K562 (cell line): ENCODE measurements around the gene PPP1R14C. TPM values are rescaled to one million over a fixed set of nuclear protein-coding genes. Genes with fewer than 3 reads are reported as not detected.

Experiments used
- ATAC-seq: fragments of 200-7000 bp; cut with Tn5 transposase; 3 replicates; pipeline ENCODE4 v1.9.1; 2020; ENCODE audit warnings: moderate library complexity
- BruUV-seq: library from RNA; stranded (reverse); fragments of 400-500 nt; replicated peaks from 2 replicates; lab custom pipeline; 2021; lab: Mats Ljungman, UMichigan
- CTCF ChIA-PET: fragments of 300-600 bp; formaldehyde crosslinking; extraction: SDS; loops from one replicate; lab custom pipeline; 2021; ENCODE audit warnings: low intra/inter-chr PET ratio; lab: Yijun Ruan, JAX
- POLR2A ChIA-PET: fragments of 300-600, 350-650 bp; sonication (Branson Sonifier 250); formaldehyde crosslinking; extraction: SDS; loops from one replicate; lab custom pipeline; 2021; ENCODE audit warnings: antibody characterized with exemption, inconsistent platforms; lab: Yijun Ruan, JAX
- DNase-seq, 4 experiments: peaks; one replicate each; pipeline versions ENCODE4 v3.0.0 to v3.0.0-alpha.2; 2011 to 2018; ENCODE audit warnings: low spot score in 3 of 4, mixed read lengths in 3 of 4; ENCODE audit errors: extremely low read depth in 1 of 4
- FAIRE-seq: peaks from 2 replicates; lab custom pipeline; 2011; peaks lifted over from hg19 to GRCh38; lab: Jason Lieb, UNC
- H2AFZ ChIP-seq: 2 replicates; pipeline ENCODE4 v1.6.0; 2011; ENCODE audit warnings: low read depth, low read length, control low read depth, inconsistent platforms
- H3K27ac ChIP-seq: fragments of 200-600 bp; 3 replicates; pipeline ENCODE4 v1.8.0; 2011; ENCODE audit warnings: low read depth, mild to moderate bottlenecking, control low read depth, inconsistent platforms, low read length, moderate library complexity, mixed read lengths; ENCODE audit errors: extremely low read depth
- H3K27me3 ChIP-seq, 2 experiments: fragments of 300-600 bp in 1 of 2; 2 replicates in 1 of 2; 3 replicates in 1 of 2; pipeline versions ENCODE4 v1.6.0 to v1.8.0; 2011; ENCODE audit warnings: inconsistent platforms in 2 of 2, low read length in 2 of 2, mild to moderate bottlenecking in 1 of 2, mixed read lengths in 1 of 2, moderate library complexity in 1 of 2; ENCODE audit not compliant: control insufficient read depth in 2 of 2, insufficient read depth in 2 of 2
- H3K36me3 ChIP-seq: fragments of 300-600 bp; 3 replicates; pipeline ENCODE4 v1.8.0; 2011; ENCODE audit warnings: mild to moderate bottlenecking, low read length, inconsistent platforms; ENCODE audit not compliant: control insufficient read depth, insufficient read depth
- H3K4me1 ChIP-seq, 2 experiments: fragments of 200-600 bp in 1 of 2; replicated peaks in 1 of 2; 2 replicates in 1 of 2; 3 replicates in 1 of 2; pipeline versions ENCODE4 v1.5.1 to v1.8.0; 2011; ENCODE audit warnings: inconsistent platforms in 2 of 2, low read length in 2 of 2, mild to moderate bottlenecking in 1 of 2, mixed read lengths in 1 of 2, moderate library complexity in 1 of 2; ENCODE audit not compliant: control insufficient read depth in 2 of 2, insufficient read depth in 2 of 2
- H3K4me2 ChIP-seq: 2 replicates; pipeline ENCODE4 v1.6.1; 2011; ENCODE audit warnings: low read length, control low read depth, inconsistent platforms, mixed read lengths; ENCODE audit not compliant: insufficient read depth
- H3K4me3 ChIP-seq: fragments of 200-600 bp; sonication (generic), shearing (Covaris generic); 2 replicates; pipeline ENCODE4 v1.5.1; 2016; ENCODE audit warnings: control low read depth, inconsistent platforms
- H3K79me2 ChIP-seq: fragments of 200-600 bp; 3 replicates; pipeline ENCODE4 v1.8.0; 2011; ENCODE audit warnings: low read length, inconsistent platforms; ENCODE audit not compliant: control insufficient read depth, insufficient read depth
- H3K9ac ChIP-seq, 2 experiments: 2 replicates each; pipeline versions ENCODE4 v1.6.0 to v1.6.1; 2011; ENCODE audit warnings: low read depth in 2 of 2, low read length in 2 of 2, control low read depth in 1 of 2, inconsistent platforms in 1 of 2, mild to moderate bottlenecking in 1 of 2, mixed read lengths in 1 of 2; ENCODE audit not compliant: insufficient read depth in 1 of 2
- H3K9me1 ChIP-seq: one replicate; pipeline ENCODE4 v1.6.0; 2011; ENCODE audit warnings: inconsistent platforms, mild to moderate bottlenecking, low read length, moderate library complexity; ENCODE audit not compliant: control insufficient read depth, insufficient read depth
- H3K9me3 ChIP-seq: replicated peaks from 2 replicates; pipeline ENCODE4 v1.5.1; 2011; ENCODE audit warnings: low read depth, low read length, inconsistent platforms; ENCODE audit not compliant: control insufficient read depth, insufficient read depth
- H4K20me1 ChIP-seq: replicated peaks from 2 replicates; pipeline ENCODE4 v1.6.1; 2011; ENCODE audit warnings: low read length, inconsistent platforms, mixed read lengths; ENCODE audit not compliant: control insufficient read depth, insufficient read depth
- CREM ChIP-seq: IDR thresholded peaks from 2 replicates; pipeline ENCODE4 v1.6.1; 2014; ENCODE audit warnings: antibody characterized with exemption, low read depth
- NR4A1 ChIP-seq, 2 experiments: fragments of 250-450 bp in 1 of 2; fragments of 450-650 bp in 1 of 2; sonication (Bioruptor Pico) in 1 of 2; IDR thresholded peaks; 2 replicates each; pipeline versions ENCODE4 v1.4.0 to v1.6.1; 2016 to 2020; ENCODE audit warnings: mild to moderate bottlenecking in 2 of 2, missing compliant biosample characterization in 1 of 2, missing genetic modification characterization in 1 of 2, moderate library complexity in 1 of 2
- RAD21 ChIP-seq, 2 experiments: fragments of 250-450 bp in 1 of 2; fragments of 450-650 bp in 1 of 2; sonication (Bioruptor Pico) in 1 of 2; formaldehyde crosslinking in 1 of 2; IDR thresholded peaks in 1 of 2; conservative IDR thresholded peaks in 1 of 2; 2 replicates each; pipeline versions ENCODE4 v1.4.0 to v1.8.0; 2020 to 2022; ENCODE audit warnings: mild to moderate bottlenecking in 2 of 2, moderate library complexity in 1 of 2
- ZNF224 ChIP-seq: sonication (generic); formaldehyde crosslinking; IDR thresholded peaks from 2 replicates; pipeline ENCODE4 v1.8.0; 2022; ENCODE audit warnings: mild to moderate bottlenecking, missing genetic modification reagents
- ZNF436 ChIP-seq: fragments of 250-450, 450-650 bp; sonication (Bioruptor Pico); formaldehyde crosslinking; IDR thresholded peaks from 2 replicates; pipeline ENCODE4 v1.7.0; 2020; ENCODE audit warnings: mild to moderate bottlenecking
- WGBS: fragments of 100-300 bp; shearing (Covaris generic); methylation state at CpG from one replicate; pipeline ENCODE4 v1.1.6; 2016; ENCODE audit warnings: low coverage, mixed read lengths; ENCODE audit not compliant: insufficient coverage; ENCODE audit errors: missing lambda C conversion rate; 5-methylcytosine and 5-hydroxymethylcytosine counted together
- in situ Hi-C: fragments of 300-500 bp; cut with MboI; formaldehyde crosslinking; loops from 4 replicates; pipeline ENCODE4 v1.15.0; 2018; ENCODE audit warnings: inconsistent platforms, mixed read lengths
- intact Hi-C: fragments of 100-400 bp; cut with micrococcal nuclease; formaldehyde crosslinking; loops from 2 replicates; pipeline ENCODE4 v1.14.2; 2022
- polyA plus RNA-seq, 8 experiments: library from polyadenylated mRNA; depleted of rRNA in 4 of 8; stranded (reverse) in 5 of 8; unstranded in 3 of 8; fragments of >200 nt; fragmentation: Nextera tagmentation in 2 of 8; fragmentation: Illumina TruSeq in 1 of 8; extraction: Ambion mirVana in 2 of 8; extraction: Trizol in 1 of 8; gene quantifications; 2 replicates each; pipeline versions ENCODE4 v1.2.1 to v1.2.3, GENCODE V29; 2011 to 2014; ENCODE audit warnings: inconsistent platforms in 1 of 8, missing spikeins in 1 of 8
- total RNA-seq, 7 experiments: library from RNA; depleted of rRNA in 6 of 7; stranded (reverse); fragments of >200 nt in 6 of 7; fragmentation: Illumina TruSeq in 2 of 7; extraction: Trizol in 2 of 7; gene quantifications; 2 replicates each; pipeline versions ENCODE4 v1.2.1 to v1.2.3, GENCODE V29; 2011 to 2021; ENCODE audit warnings: low replicate concordance in 1 of 7
- TF ChIP-seq, protein P1 (sequence below), 3 experiments: IDR thresholded peaks in 2 of 3; conservative IDR thresholded peaks in 1 of 3; 2 replicates each; pipeline ENCODE4 v1.5.1; 2011 to 2012; ENCODE audit warnings: low read length in 3 of 3, mild to moderate bottlenecking in 3 of 3, control low read depth in 2 of 3, improper control_type of control experiment in 1 of 3, inconsistent platforms in 1 of 3, low read depth in 1 of 3, mixed read lengths in 1 of 3, moderate library complexity in 1 of 3; ENCODE audit not compliant: insufficient read depth in 2 of 3
- TF ChIP-seq, protein P2 (sequence below), 2 experiments: fragments of 450-650 bp; IDR thresholded peaks; 2 replicates each; pipeline ENCODE4 v1.6.1; 2016
- TF ChIP-seq, protein P3 (sequence below), 2 experiments: fragments of 450-650 bp; formaldehyde crosslinking in 1 of 2; IDR thresholded peaks; 2 replicates each; pipeline versions ENCODE4 v1.4.0 to v1.6.1; 2014 to 2020; ENCODE audit warnings: mild to moderate bottlenecking in 2 of 2, borderline replicate concordance in 1 of 2, low read depth in 1 of 2

PPP1R14C gene
- total and polyA plus RNA-seq, 9 of the 15 experiments (the other 6 are each of a cell fraction or from before 2014, with no cell fraction given), result 4.5 to 16.6 (median 11.9) TPM

DNA sequence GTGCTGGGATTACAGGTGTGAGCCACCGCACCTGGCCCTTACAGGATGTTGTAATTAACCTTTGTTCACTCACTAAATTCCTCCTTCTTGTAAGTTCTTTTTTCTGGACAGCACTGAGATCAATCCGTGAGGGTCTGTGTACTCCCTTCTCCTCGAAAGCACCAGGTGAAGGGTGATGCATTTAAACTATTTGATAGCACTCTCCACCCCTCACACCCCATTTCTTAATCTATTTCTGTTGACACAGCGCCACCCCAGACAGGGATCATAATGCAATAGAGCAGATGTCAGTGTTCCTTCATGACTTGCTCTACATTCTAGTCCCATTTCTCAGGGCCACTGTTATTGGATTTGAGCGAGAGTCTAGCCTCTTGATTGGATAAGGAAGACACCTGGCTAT is 46.3 kb downstream of the PPP1R14C start:
- H3K9me3 ChIP-seq, result no peaks in the 10 kb centered on the region
- no TSS peak for BruUV-seq
- H3K4me1 ChIP-seq, result peaks cover 15 to 25% of the 10 kb centered on the region in 2 experiments; a peak in 4 of 5 replicates
- 47% methylated on average over 5 of the region's 5 CpGs for WGBS
- TF ChIP-seq CREM (no peak), ZNF224 (CRISPR knock-in tag) (no peak), ZNF436 (CRISPR knock-in tag) (no peak), NR4A1 (CRISPR knock-in tag; IDR thresholded peaks at IDR 0.05) (no peak), NR4A1 (tag; IDR thresholded peaks at IDR 0.05) (no peak), RAD21 (CRISPR knock-in tag; conservative IDR thresholded peaks at IDR 0.05 in 1 of 2, IDR thresholded peaks at IDR 0.05 in 1 of 2) (peak in 1 of 2 experiments; percentile 24; a peak in 1 of 4 replicates)
- TF ChIP-seq, protein P1, sequence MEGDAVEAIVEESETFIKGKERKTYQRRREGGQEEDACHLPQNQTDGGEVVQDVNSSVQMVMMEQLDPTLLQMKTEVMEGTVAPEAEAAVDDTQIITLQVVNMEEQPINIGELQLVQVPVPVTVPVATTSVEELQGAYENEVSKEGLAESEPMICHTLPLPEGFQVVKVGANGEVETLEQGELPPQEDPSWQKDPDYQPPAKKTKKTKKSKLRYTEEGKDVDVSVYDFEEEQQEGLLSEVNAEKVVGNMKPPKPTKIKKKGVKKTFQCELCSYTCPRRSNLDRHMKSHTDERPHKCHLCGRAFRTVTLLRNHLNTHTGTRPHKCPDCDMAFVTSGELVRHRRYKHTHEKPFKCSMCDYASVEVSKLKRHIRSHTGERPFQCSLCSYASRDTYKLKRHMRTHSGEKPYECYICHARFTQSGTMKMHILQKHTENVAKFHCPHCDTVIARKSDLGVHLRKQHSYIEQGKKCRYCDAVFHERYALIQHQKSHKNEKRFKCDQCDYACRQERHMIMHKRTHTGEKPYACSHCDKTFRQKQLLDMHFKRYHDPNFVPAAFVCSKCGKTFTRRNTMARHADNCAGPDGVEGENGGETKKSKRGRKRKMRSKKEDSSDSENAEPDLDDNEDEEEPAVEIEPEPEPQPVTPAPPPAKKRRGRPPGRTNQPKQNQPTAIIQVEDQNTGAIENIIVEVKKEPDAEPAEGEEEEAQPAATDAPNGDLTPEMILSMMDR (IDR thresholded peaks at IDR 0.05 in 2 of 3, conservative IDR thresholded peaks at IDR 0.05 in 1 of 3; ENCODE audit: insufficient read depth in 2 of 3, low read depth in 1 of 3, low read length in 3 of 3), result peak in 2 of 3 experiments; percentile 14 to 38; a peak in 2 of 6 replicates
- TF ChIP-seq, protein P2, sequence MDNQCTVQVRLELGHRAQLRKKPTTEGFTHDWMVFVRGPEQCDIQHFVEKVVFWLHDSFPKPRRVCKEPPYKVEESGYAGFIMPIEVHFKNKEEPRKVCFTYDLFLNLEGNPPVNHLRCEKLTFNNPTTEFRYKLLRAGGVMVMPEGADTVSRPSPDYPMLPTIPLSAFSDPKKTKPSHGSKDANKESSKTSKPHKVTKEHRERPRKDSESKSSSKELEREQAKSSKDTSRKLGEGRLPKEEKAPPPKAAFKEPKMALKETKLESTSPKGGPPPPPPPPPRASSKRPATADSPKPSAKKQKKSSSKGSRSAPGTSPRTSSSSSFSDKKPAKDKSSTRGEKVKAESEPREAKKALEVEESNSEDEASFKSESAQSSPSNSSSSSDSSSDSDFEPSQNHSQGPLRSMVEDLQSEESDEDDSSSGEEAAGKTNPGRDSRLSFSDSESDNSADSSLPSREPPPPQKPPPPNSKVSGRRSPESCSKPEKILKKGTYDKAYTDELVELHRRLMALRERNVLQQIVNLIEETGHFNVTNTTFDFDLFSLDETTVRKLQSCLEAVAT (IDR thresholded peaks at IDR 0.05), result no peak
- TF ChIP-seq, protein P3, sequence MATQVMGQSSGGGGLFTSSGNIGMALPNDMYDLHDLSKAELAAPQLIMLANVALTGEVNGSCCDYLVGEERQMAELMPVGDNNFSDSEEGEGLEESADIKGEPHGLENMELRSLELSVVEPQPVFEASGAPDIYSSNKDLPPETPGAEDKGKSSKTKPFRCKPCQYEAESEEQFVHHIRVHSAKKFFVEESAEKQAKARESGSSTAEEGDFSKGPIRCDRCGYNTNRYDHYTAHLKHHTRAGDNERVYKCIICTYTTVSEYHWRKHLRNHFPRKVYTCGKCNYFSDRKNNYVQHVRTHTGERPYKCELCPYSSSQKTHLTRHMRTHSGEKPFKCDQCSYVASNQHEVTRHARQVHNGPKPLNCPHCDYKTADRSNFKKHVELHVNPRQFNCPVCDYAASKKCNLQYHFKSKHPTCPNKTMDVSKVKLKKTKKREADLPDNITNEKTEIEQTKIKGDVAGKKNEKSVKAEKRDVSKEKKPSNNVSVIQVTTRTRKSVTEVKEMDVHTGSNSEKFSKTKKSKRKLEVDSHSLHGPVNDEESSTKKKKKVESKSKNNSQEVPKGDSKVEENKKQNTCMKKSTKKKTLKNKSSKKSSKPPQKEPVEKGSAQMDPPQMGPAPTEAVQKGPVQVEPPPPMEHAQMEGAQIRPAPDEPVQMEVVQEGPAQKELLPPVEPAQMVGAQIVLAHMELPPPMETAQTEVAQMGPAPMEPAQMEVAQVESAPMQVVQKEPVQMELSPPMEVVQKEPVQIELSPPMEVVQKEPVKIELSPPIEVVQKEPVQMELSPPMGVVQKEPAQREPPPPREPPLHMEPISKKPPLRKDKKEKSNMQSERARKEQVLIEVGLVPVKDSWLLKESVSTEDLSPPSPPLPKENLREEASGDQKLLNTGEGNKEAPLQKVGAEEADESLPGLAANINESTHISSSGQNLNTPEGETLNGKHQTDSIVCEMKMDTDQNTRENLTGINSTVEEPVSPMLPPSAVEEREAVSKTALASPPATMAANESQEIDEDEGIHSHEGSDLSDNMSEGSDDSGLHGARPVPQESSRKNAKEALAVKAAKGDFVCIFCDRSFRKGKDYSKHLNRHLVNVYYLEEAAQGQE (IDR thresholded peaks at IDR 0.05; ENCODE audit: borderline replicate concordance), result peak; percentile 36; the same call in 1 of the 2 replicates
- TF ChIP-seq, protein P3 (CRISPR knock-in tag; IDR thresholded peaks at IDR 0.05; ENCODE audit: low read depth), result no peak
- no peak for FAIRE-seq
- in situ Hi-C loops, result no loop called here
- H3K27ac ChIP-seq, result no peak overlapping the region
- H3K9ac ChIP-seq, result no peak overlapping the region
- no peaks in the 10 kb centered on the region for H3K9me1 ChIP-seq
- no peaks in the 10 kb centered on the region for H3K36me3 ChIP-seq
- no peak overlapping the region for H3K4me2 ChIP-seq
- ChIA-PET POLR2A (no interaction called here), CTCF (interaction anchor here (0.6 kb wide), 1 partner anchor 10 kb away, joined by 3 read pairs; no protein-coding TSS in a partner anchor)
- no peaks in the 10 kb centered on the region for H3K27me3 ChIP-seq
- no peaks in the 10 kb centered on the region; the same call in 2 of the 3 replicates for H3K79me2 ChIP-seq
- H4K20me1 ChIP-seq, result no peaks in the 10 kb centered on the region
- no peak for DNase-seq
- no peak for ATAC-seq
- intact Hi-C loops, result loop anchor here (5.0 kb wide), 1 partner anchor 107 kb away; no protein-coding TSS in a partner anchor
- no peak overlapping the region for H3K4me3 ChIP-seq
- no peak overlapping the region for H2AFZ ChIP-seq
